Natural killer cell treated with Interleukin-12 subunit alpha and Interleukin-12 subunit beta and Interleukin-15 and Interleukin-18, amount 100 ng/mL, for 72 hours (primary cell): ENCODE results near the gene BCAS2. TPM values are rescaled to one million over a fixed set of nuclear protein-coding genes. Genes with fewer than 3 reads are reported as not detected.

Experiments
- ATAC-seq, 2 donors: fragments of 150-1000 bp; cut with Tn5 transposase in 1 of 2; sonication (Bioruptor Pico), chemical (Tn5 transposase) in 1 of 2; 2 replicates each; pipeline ENCODE4 v1.10.0; 2021
- DNase-seq: peaks from one replicate; pipeline ENCODE4 v3.0.0; 2022; ENCODE audit warnings: low spot score
- H3K27ac Mint-ChIP-seq, 2 donors: 1 replicate in 1 of 2; 2 replicates in 1 of 2; pipeline ENCODE4 v1.8.0; 2022; ENCODE audit warnings: mixed read lengths in 2 of 2, mild to moderate bottlenecking in 1 of 2, moderate library complexity in 1 of 2
- H3K27me3 Mint-ChIP-seq, 2 donors: 1 replicate in 1 of 2; 2 replicates in 1 of 2; pipeline ENCODE4 v1.8.0; 2022; ENCODE audit warnings: mixed read lengths in 2 of 2
- H3K36me3 Mint-ChIP-seq: one replicate; pipeline ENCODE4 v1.8.0; 2022; ENCODE audit warnings: mixed read lengths
- H3K4me1 Mint-ChIP-seq, 2 donors: 1 replicate in 1 of 2; 2 replicates in 1 of 2; pipeline ENCODE4 v1.8.0; 2022; ENCODE audit warnings: low read depth in 2 of 2, mixed read lengths in 2 of 2, mild to moderate bottlenecking in 1 of 2
- H3K4me3 Mint-ChIP-seq: one replicate; pipeline ENCODE4 v1.8.0; 2022; ENCODE audit warnings: mixed read lengths
- H3K9me3 Mint-ChIP-seq: 2 replicates; pipeline ENCODE4 v1.8.0; 2022; ENCODE audit warnings: mixed read lengths
- total RNA-seq, 2 donors: library from RNA; stranded (reverse); gene quantifications; one replicate each; pipeline ENCODE4 v1.2.3, GENCODE V29; 2022

BCAS2 gene
- total RNA-seq, 2 donors from 2014 or later: 34.7 to 44.2 TPM

DNA sequence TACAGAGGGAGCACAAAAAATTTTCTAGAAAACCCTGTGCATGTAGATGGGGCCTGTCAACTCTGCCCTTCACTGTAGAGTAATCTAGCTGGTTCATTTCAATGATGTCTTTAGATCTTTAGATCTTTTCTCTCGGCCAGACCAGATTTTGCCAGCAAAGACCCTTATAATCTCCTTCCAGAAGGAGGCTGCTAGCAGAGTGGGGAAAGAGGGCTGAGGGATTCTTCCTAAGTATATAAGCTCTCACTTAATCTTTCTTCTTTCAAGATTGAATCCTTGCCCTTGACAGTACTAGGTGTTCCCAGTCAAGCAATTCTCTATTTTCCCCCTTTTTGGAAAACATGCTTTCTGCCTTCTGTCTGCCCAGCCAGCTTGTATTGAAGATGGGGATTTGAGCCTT lies 34.3 kb downstream of the BCAS2 start:
- H3K36me3 Mint-ChIP-seq: no peaks in the 10 kb centered on the region
- no peak for DNase-seq
- H3K4me3 Mint-ChIP-seq: no peak overlapping the region
- no peak for ATAC-seq
- no peaks in the 10 kb centered on the region for H3K9me3 Mint-ChIP-seq
- no peak overlapping the region for H3K27ac Mint-ChIP-seq
- no peaks in the 10 kb centered on the region for H3K4me1 Mint-ChIP-seq
- H3K27me3 Mint-ChIP-seq: peaks cover 7 to 8% of the 10 kb centered on the region in 2 donors

DNA sequence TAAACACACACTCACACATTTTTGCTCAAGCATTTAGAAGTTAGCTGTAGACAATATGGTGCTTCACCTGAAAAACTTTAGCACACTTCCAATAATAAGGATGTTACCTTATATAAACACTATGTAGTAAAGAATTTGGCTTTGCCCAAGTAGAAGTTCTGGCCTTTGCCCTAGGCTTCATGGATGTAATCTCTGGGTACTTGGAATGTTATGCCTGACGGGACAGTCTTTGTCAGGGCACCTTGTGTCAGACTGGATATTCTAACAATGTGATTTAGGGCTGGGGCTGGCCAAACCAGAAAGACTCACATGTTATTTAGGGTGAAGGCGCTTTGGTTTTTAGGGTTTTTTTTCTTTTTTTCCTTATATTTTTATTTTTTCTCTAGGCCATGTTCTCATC lies 35.6 kb downstream of the BCAS2 start:
- Mint-ChIP-seq H3K4me1 (no peaks in the 10 kb centered on the region), H3K36me3 (no peaks in the 10 kb centered on the region), H3K27ac (no peak overlapping the region), H3K9me3 (no peaks in the 10 kb centered on the region), H3K4me3 (no peak overlapping the region), H3K27me3 (peaks cover 6 to 8% of the 10 kb centered on the region in 2 donors)
- ATAC-seq (no peak), DNase-seq (no peak)

DNA sequence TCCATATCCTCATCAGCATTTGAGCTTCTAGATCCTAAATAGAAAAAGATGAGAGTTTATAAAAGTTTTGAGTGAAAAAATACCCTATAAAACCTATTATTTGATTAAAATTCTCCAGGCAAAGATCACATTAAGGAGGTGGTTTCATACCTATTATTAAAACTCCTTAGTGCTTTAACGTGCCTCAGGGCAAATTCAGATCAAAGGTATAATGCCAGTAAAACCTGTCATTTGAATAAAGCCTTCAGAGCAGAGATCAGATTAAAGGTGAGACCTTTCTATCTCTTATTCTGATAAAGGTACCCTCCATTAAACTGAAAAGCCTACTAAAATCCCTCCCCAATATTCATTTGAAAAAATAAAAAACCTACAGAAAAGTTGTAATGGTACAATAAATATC lies 36.1 kb downstream of the BCAS2 start:
- H3K9me3 Mint-ChIP-seq: no peaks in the 10 kb centered on the region
- no peak overlapping the region for H3K27ac Mint-ChIP-seq
- H3K4me3 Mint-ChIP-seq: no peak overlapping the region
- H3K4me1 Mint-ChIP-seq: no peaks in the 10 kb centered on the region
- ATAC-seq: no peak
- DNase-seq: no peak
- H3K27me3 Mint-ChIP-seq: peaks cover 6 to 13% of the 10 kb centered on the region in 2 donors
- no peaks in the 10 kb centered on the region for H3K36me3 Mint-ChIP-seq

DNA sequence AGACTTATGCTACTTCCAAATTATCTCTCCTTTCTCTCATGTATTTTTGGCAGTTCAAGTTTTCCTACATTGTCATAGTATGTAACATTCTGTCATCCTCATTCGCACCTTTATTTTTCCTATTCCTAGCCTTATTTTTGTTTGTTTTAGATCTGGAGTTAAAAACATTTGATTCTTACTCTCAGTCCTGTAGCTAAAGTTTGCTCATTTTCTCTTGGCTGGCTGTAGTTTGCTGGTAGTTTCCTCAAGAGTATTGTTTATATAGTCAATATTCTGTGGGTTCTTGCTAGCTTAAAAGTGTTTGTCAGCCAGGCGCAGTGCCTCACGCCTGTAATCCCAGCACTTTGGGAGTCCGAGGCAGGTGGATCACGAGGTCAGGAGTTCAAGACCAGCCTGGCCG lies 40.6 kb downstream of the BCAS2 start:
- no peak overlapping the region for H3K27ac Mint-ChIP-seq
- no peaks in the 10 kb centered on the region for H3K4me1 Mint-ChIP-seq
- DNase-seq (no peak), ATAC-seq (no peak)
- H3K27me3 Mint-ChIP-seq: peaks cover 3 to 13% of the 10 kb centered on the region in 2 donors
- no peak overlapping the region for H3K4me3 Mint-ChIP-seq
- no peaks in the 10 kb centered on the region for H3K9me3 Mint-ChIP-seq
- no peaks in the 10 kb centered on the region for H3K36me3 Mint-ChIP-seq

DNA sequence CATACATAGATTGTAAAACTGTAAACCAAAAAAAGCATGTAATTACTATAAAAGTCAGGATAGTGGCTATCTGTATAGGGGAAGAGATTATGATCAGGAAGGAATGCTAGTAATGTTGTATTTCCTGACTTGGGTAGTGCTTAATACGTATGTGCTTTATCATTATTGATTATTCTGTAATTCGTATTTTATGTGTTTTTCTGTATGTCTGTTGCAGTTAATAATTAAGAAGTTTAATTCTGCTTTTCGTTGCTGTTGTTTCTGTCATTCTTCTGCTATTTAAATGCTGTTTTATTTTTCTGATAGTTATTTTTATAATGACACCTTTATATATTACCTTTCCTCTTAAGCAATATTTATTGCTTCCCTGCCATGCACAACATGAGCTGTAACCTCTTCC lies 41.1 kb downstream of the BCAS2 start:
- Mint-ChIP-seq H3K27ac (no peak overlapping the region), H3K9me3 (no peaks in the 10 kb centered on the region), H3K27me3 (peaks cover 3 to 13% of the 10 kb centered on the region in 2 donors), H3K4me1 (no peaks in the 10 kb centered on the region), H3K4me3 (no peak overlapping the region), H3K36me3 (no peaks in the 10 kb centered on the region)
- no peak for DNase-seq
- no peak for ATAC-seq

GRCh38 chr1:114536043-114536442 lies 45.4 kb downstream of the BCAS2 start:
- H3K27ac Mint-ChIP-seq: no peak overlapping the region
- H3K36me3 Mint-ChIP-seq: no peaks in the 10 kb centered on the region
- no peak for DNase-seq
- peaks cover 0 to 6% of the 10 kb centered on the region in 2 donors for H3K27me3 Mint-ChIP-seq
- H3K4me3 Mint-ChIP-seq: no peak overlapping the region
- no peaks in the 10 kb centered on the region for H3K4me1 Mint-ChIP-seq
- no peak for ATAC-seq
- no peaks in the 10 kb centered on the region for H3K9me3 Mint-ChIP-seq

DNA sequence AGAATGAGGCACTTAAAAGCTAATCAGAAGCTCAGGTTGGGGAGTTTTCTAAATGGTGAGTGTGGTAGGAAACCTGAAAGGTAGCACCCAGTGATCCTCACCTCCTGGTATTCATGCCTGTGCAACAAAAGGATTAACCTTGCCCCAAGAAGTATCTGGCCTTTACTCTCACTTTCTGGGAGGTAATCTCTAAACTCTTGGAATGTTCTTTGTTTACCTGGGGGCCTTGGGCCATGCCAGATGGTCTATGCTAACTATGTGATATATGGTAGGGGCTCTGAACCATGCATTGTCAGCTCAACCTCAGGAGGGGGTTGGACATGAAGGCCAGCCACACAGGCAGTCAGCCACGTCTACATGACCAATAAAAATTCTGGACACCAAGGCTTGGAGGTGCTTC lies 46.0 kb downstream of the BCAS2 start:
- Mint-ChIP-seq H3K4me3 (no peak overlapping the region), H3K4me1 (no peaks in the 10 kb centered on the region), H3K36me3 (no peaks in the 10 kb centered on the region), H3K27me3 (peaks cover 0 to 1% of the 10 kb centered on the region in 2 donors), H3K9me3 (no peaks in the 10 kb centered on the region), H3K27ac (no peak overlapping the region)
- ATAC-seq: no peak
- no peak for DNase-seq

GRCh38 chr1:114531094-114531493 lies 50.3 kb downstream of the BCAS2 start:
- no peak for DNase-seq
- H3K27ac Mint-ChIP-seq: no peak overlapping the region
- ATAC-seq: no peak

DNA sequence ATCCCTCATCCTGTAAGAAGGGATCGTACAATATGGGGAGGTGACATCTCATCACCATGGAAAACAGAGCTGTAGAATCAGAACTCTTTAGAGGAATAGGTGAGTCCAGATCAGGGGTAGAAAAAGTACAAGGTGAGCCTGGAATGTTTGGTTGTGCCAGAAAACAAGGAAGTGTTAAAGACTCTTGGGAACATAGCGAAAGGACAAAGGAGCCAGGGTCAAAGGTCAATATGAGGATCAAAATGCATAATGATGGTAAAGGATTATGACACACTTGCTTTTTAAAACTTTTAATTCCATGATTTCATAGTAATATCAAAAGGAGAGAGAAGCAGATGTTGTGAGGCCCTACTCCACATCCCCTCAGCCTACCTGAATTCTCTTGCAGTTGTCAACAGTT lies 51.2 kb downstream of the BCAS2 start:
- no peaks in the 10 kb centered on the region for H3K4me1 Mint-ChIP-seq
- no peak for DNase-seq
- H3K9me3 Mint-ChIP-seq: no peaks in the 10 kb centered on the region
- peaks cover 0 to 2% of the 10 kb centered on the region in 2 donors for H3K27me3 Mint-ChIP-seq
- no peak overlapping the region for H3K27ac Mint-ChIP-seq
- H3K36me3 Mint-ChIP-seq: no peaks in the 10 kb centered on the region
- H3K4me3 Mint-ChIP-seq: no peak overlapping the region
- ATAC-seq: no peak

More at GRCh38 chr1:114531094-114531493, 50.3 kb downstream of the BCAS2 start:
- Mint-ChIP-seq H3K36me3 (no peaks in the 10 kb centered on the region), H3K27me3 (peaks cover 0 to under 1% of the 10 kb centered on the region in 2 donors), H3K4me3 (no peak overlapping the region), H3K9me3 (no peaks in the 10 kb centered on the region), H3K4me1 (no peaks in the 10 kb centered on the region)

- no peak overlapping the region for H3K4me3 Mint-ChIP-seq
- no peaks in the 10 kb centered on the region for H3K4me1 Mint-ChIP-seq
- DNase-seq (no peak), ATAC-seq (no peak)
- no peak overlapping the region for H3K27ac Mint-ChIP-seq
- no peaks in the 10 kb centered on the region for H3K9me3 Mint-ChIP-seq
- H3K36me3 Mint-ChIP-seq: no peaks in the 10 kb centered on the region
- H3K27me3 Mint-ChIP-seq: peaks cover 6 to 14% of the 10 kb centered on the region in 2 donors
Observed at GRCh38 chr1:114524944-114525343, 56.5 kb downstream of the BCAS2 start.

DNA sequence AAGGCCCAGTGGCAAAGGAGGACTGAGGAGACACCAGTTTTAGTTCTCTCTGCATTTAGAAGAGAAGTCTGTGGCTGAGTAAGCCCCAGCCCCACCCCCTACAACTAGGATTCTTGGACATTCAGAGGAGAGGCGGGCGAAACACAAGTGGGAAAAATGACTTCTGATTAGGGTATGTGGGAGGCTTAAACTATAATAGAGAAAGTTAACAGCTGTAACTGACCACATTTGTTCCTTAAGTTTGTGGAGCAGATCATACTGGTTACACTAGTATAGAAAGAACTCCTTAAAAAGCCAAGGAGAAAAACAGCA lies 59.2 kb downstream of the BCAS2 start:
- Mint-ChIP-seq H3K36me3 (no peaks in the 10 kb centered on the region), H3K27ac (no peak overlapping the region), H3K4me3 (no peak overlapping the region), H3K4me1 (no peaks in the 10 kb centered on the region), H3K27me3 (peaks cover 13 to 21% of the 10 kb centered on the region in 2 donors), H3K9me3 (no peaks in the 10 kb centered on the region)
- ATAC-seq (no peak), DNase-seq (no peak)

DNA sequence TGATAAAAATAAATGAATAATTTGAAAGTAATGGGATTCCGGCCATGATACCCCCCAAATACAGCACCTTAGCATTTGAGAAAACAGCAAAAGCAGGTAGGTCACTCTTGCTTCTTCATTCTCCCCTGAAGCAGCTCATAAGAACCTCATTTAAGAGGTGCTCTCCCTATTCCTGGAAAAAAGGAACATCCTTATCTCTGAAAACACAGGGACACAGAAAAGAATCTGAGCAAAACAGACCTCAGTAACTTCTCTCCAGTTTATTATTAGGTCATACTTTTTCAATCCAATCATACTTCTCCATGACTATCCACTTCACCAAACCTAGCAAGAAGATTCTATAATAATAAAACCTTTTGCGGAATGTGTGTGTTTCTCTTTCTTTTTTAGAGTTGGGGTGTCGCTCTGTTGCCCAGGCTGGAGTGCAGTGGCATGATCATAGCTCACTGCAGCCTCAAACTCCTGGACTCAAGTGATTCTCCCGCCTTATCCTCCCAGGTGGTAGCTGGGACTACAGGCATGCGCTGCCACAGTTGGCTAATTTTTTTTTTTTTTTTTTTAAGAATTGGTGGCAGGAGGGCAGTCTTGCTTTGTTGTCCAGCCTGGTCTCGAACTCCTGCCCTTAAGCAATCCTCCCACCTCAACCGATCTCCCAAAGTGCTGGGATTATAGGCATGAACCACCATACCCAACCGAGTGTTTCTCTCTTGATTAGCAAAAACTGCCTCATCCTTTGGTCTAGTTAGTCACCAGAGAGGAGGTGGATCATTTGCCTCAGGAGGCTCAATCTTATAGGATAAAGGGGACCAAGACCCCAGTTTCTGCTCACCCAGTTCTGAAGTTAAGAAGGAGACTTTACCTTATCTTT lies 59.8 kb downstream of the BCAS2 start:
- H3K4me1 Mint-ChIP-seq: no peaks in the 10 kb centered on the region
- no peak overlapping the region for H3K4me3 Mint-ChIP-seq
- peaks cover 13 to 21% of the 10 kb centered on the region in 2 donors for H3K27me3 Mint-ChIP-seq
- H3K27ac Mint-ChIP-seq: no peak overlapping the region
- no peaks in the 10 kb centered on the region for H3K9me3 Mint-ChIP-seq
- ATAC-seq (no peak), DNase-seq (no peak)
- no peaks in the 10 kb centered on the region for H3K36me3 Mint-ChIP-seq
